WTC11 (cell line): ENCODE results near the gene SLC38A8. TPM values are rescaled to one million over a fixed set of nuclear protein-coding genes. Genes with fewer than 3 reads are reported as not detected.

ENCODE experiments used
- ATAC-seq: fragments of 200-7000 bp; cut with Tn5 transposase; 2 replicates; pipeline ENCODE4 v1.10.0; 2021; ENCODE audit warnings: mild to moderate bottlenecking, moderate library complexity
- CTCF ChIA-PET: fragments of 300-600 bp; sonication (Branson Sonifier 250); formaldehyde crosslinking; loops from one replicate; lab custom pipeline; 2021; ENCODE audit warnings: antibody characterized with exemption; lab: Charles Lee
- POLR2A ChIA-PET: fragments of 350-600 bp; sonication (Branson Sonifier 250); formaldehyde crosslinking; loops from one replicate; lab custom pipeline; 2021; ENCODE audit warnings: antibody characterized with exemption; lab: Charles Lee
- DNase-seq: peaks from one replicate; pipeline ENCODE4 v3.0.0; 2021; ENCODE audit warnings: low spot score
- H3K27ac Mint-ChIP-seq: 2 replicates; pipeline ENCODE4 v1.8.0; 2021; ENCODE audit warnings: mixed read lengths
- H3K27me3 Mint-ChIP-seq: 2 replicates; pipeline ENCODE4 v1.8.0; 2021; ENCODE audit warnings: low read depth, mild to moderate bottlenecking, moderate library complexity, mixed read lengths
- H3K36me3 Mint-ChIP-seq: 2 replicates; pipeline ENCODE4 v1.8.0; 2021; ENCODE audit warnings: mixed read lengths
- H3K4me1 Mint-ChIP-seq: 2 replicates; pipeline ENCODE4 v1.8.0; 2022; ENCODE audit warnings: mixed read lengths
- H3K4me3 Mint-ChIP-seq: 2 replicates; pipeline ENCODE4 v1.8.0; 2021; ENCODE audit warnings: mild to moderate bottlenecking, moderate library complexity, mixed read lengths
- H3K9me3 Mint-ChIP-seq: 2 replicates; pipeline ENCODE4 v1.8.0; 2021; ENCODE audit warnings: mixed read lengths
- ELF4 ChIP-seq: sonication (generic); formaldehyde crosslinking; IDR thresholded peaks from 2 replicates; pipeline ENCODE4 v1.8.1; 2022; ENCODE audit warnings: low read depth, mild to moderate bottlenecking, moderate library complexity, missing genetic modification reagents
- FOXK1 ChIP-seq: sonication (generic); formaldehyde crosslinking; IDR thresholded peaks from 2 replicates; pipeline ENCODE4 v1.8.0; 2022; ENCODE audit warnings: mild to moderate bottlenecking, moderate library complexity, missing genetic modification reagents
- GTF2I ChIP-seq: fragments of 250-450 bp; sonication (Bioruptor Pico); conservative IDR thresholded peaks from 2 replicates; pipeline ENCODE4 v1.4.0; 2021; ENCODE audit warnings: mild to moderate bottlenecking
- MXD4 ChIP-seq: fragments of 250-450 bp; sonication (Bioruptor Pico); IDR thresholded peaks from 2 replicates; pipeline ENCODE4 v1.8.0; 2021; ENCODE audit warnings: mild to moderate bottlenecking, moderate library complexity, borderline replicate concordance
- NFE2L1 ChIP-seq: sonication (generic); formaldehyde crosslinking; IDR thresholded peaks from 2 replicates; pipeline ENCODE4 v1.8.1; 2023; ENCODE audit warnings: missing genetic modification reagents
- NR1H2 ChIP-seq: sonication (generic); formaldehyde crosslinking; IDR thresholded peaks from 2 replicates; pipeline ENCODE4 v1.9.0; 2021; ENCODE audit warnings: mild to moderate bottlenecking, moderate library complexity, missing genetic modification reagents
- RELA ChIP-seq: sonication (generic); formaldehyde crosslinking; IDR thresholded peaks from 2 replicates; pipeline ENCODE4 v1.8.1; 2022; ENCODE audit warnings: missing genetic modification reagents, mild to moderate bottlenecking, borderline replicate concordance
- SMAD4 ChIP-seq: sonication (generic); formaldehyde crosslinking; IDR thresholded peaks from 2 replicates; pipeline ENCODE4 v1.8.0; 2022; ENCODE audit warnings: mild to moderate bottlenecking, missing genetic modification reagents
- TP53 ChIP-seq: sonication (generic); formaldehyde crosslinking; IDR thresholded peaks from 2 replicates; pipeline ENCODE4 v1.8.1; 2023; ENCODE audit warnings: mild to moderate bottlenecking, missing genetic modification reagents
- ZNF263 ChIP-seq: sonication (generic); formaldehyde crosslinking; IDR thresholded peaks from 2 replicates; pipeline ENCODE4 v1.8.1; 2022; ENCODE audit warnings: low read depth, mild to moderate bottlenecking, moderate library complexity, missing genetic modification reagents
- total RNA-seq: library from RNA; stranded (reverse); gene quantifications from 3 replicates; pipeline ENCODE4 v1.2.3, GENCODE V29; 2021
- TF ChIP-seq, protein P1 (sequence below): sonication (generic); formaldehyde crosslinking; IDR thresholded peaks from 2 replicates; pipeline ENCODE4 v1.8.0; 2022; ENCODE audit warnings: mild to moderate bottlenecking, missing genetic modification reagents
- TF ChIP-seq, protein P2 (sequence below): sonication (generic); formaldehyde crosslinking; IDR thresholded peaks from 2 replicates; pipeline ENCODE4 v1.8.0; 2023; ENCODE audit warnings: missing genetic modification reagents, mild to moderate bottlenecking, borderline replicate concordance
- TF ChIP-seq, protein P3 (sequence below): sonication (generic); formaldehyde crosslinking; conservative IDR thresholded peaks from 2 replicates; pipeline ENCODE4 v1.8.1; 2023; ENCODE audit warnings: mild to moderate bottlenecking, low read depth, missing genetic modification reagents, moderate library complexity
- TF ChIP-seq, protein P4 (sequence below): sonication (generic); formaldehyde crosslinking; IDR thresholded peaks from 2 replicates; pipeline ENCODE4 v1.8.1; 2022; ENCODE audit warnings: low read depth, missing genetic modification reagents, borderline replicate concordance
- TF ChIP-seq, protein P5 (sequence below): fragments of 250-450 bp; sonication (Bioruptor Pico); IDR thresholded peaks from 2 replicates; pipeline ENCODE4 v2.1.2; 2022; ENCODE audit warnings: mild to moderate bottlenecking, moderate library complexity
- TF ChIP-seq, protein P6 (sequence below): sonication (generic); formaldehyde crosslinking; IDR thresholded peaks from 2 replicates; pipeline ENCODE4 v1.8.1; 2023; ENCODE audit warnings: mild to moderate bottlenecking, missing genetic modification reagents, moderate library complexity
- TF ChIP-seq, protein P7 (sequence below): fragments of 250-450 bp; sonication (Bioruptor Pico); IDR thresholded peaks from 2 replicates; pipeline ENCODE4 v1.8.0; 2021; ENCODE audit warnings: mild to moderate bottlenecking

Gene SLC38A8
- total RNA-seq, 1 experiment from 2014 or later, result not detected

DNA sequence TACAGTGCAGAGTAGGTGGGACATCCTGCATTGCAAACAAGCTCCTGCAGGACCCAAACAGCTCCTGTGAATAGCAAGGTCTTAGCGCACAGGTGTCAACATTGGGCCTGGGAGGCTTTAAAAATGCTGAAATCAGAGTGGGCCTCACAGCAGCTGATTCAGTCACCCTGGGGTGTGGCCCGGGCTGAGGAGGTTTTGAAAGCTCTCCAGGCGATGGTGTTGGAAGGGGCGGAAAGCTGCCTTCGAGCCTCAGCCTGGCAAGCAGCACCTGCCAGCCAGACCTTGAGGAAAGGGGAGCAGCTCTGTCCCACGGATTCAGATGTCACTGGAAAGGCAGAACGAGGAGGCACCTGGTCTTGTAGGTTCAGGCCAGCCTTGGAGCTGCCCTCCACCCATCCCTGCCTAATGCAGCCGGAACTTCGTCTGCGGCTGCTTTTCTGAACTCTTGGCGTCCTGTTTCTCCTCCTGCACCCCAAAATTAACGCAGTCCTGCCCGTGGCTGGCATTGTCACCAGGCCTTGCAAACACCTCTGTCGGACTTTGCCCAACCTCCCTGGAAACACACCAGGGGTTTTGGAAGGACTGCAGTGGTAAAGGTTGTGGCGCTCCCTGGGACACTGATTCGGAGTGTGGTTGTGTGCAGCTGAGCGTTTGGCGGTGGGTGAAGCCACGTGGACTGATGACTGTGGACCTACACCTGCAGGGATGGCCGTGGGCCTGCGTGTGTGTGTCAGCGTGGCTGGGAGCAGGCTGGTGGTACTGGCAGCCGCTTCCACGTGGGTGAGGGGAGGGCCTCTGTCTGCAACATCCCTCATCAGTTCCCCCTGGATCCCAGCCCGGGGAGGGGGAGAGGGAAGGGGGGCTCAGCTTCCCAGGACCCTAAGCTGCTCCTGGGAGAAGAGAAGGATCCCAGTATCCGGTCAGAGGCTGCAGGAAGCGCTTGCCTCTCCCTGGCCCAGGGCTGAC is 71.1 kb downstream of the SLC38A8 start:
- CTCF ChIA-PET, result interaction anchor here (0.6 to 3.7 kb wide), 8 partner anchors 15 to 459 kb away, joined by 3 to 36 read pairs (median 6); partner anchors contain the start of genes OSGIN1 and SLC38A8
- H3K4me1 Mint-ChIP-seq, result peaks cover 7% of the 10 kb centered on the region
- H3K4me3 Mint-ChIP-seq, result no peak overlapping the region
- H3K27ac Mint-ChIP-seq, result no peak overlapping the region
- ATAC-seq (no peak), DNase-seq (no peak)
- TF ChIP-seq, protein P1, sequence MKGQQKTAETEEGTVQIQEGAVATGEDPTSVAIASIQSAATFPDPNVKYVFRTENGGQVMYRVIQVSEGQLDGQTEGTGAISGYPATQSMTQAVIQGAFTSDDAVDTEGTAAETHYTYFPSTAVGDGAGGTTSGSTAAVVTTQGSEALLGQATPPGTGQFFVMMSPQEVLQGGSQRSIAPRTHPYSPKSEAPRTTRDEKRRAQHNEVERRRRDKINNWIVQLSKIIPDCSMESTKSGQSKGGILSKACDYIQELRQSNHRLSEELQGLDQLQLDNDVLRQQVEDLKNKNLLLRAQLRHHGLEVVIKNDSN (CRISPR knock-in tag), result no peak
- TF ChIP-seq, protein P2, sequence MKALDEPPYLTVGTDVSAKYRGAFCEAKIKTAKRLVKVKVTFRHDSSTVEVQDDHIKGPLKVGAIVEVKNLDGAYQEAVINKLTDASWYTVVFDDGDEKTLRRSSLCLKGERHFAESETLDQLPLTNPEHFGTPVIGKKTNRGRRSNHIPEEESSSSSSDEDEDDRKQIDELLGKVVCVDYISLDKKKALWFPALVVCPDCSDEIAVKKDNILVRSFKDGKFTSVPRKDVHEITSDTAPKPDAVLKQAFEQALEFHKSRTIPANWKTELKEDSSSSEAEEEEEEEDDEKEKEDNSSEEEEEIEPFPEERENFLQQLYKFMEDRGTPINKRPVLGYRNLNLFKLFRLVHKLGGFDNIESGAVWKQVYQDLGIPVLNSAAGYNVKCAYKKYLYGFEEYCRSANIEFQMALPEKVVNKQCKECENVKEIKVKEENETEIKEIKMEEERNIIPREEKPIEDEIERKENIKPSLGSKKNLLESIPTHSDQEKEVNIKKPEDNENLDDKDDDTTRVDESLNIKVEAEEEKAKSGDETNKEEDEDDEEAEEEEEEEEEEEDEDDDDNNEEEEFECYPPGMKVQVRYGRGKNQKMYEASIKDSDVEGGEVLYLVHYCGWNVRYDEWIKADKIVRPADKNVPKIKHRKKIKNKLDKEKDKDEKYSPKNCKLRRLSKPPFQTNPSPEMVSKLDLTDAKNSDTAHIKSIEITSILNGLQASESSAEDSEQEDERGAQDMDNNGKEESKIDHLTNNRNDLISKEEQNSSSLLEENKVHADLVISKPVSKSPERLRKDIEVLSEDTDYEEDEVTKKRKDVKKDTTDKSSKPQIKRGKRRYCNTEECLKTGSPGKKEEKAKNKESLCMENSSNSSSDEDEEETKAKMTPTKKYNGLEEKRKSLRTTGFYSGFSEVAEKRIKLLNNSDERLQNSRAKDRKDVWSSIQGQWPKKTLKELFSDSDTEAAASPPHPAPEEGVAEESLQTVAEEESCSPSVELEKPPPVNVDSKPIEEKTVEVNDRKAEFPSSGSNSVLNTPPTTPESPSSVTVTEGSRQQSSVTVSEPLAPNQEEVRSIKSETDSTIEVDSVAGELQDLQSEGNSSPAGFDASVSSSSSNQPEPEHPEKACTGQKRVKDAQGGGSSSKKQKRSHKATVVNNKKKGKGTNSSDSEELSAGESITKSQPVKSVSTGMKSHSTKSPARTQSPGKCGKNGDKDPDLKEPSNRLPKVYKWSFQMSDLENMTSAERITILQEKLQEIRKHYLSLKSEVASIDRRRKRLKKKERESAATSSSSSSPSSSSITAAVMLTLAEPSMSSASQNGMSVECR (CRISPR knock-in tag), result no peak
- TF ChIP-seq RELA (CRISPR knock-in tag) (no peak), GTF2I (CRISPR knock-in tag) (no peak), FOXK1 (no peak), NFE2L1 (CRISPR knock-in tag) (no peak), ZNF263 (CRISPR knock-in tag) (no peak), ELF4 (CRISPR knock-in tag) (no peak)
- TF ChIP-seq, protein P3, sequence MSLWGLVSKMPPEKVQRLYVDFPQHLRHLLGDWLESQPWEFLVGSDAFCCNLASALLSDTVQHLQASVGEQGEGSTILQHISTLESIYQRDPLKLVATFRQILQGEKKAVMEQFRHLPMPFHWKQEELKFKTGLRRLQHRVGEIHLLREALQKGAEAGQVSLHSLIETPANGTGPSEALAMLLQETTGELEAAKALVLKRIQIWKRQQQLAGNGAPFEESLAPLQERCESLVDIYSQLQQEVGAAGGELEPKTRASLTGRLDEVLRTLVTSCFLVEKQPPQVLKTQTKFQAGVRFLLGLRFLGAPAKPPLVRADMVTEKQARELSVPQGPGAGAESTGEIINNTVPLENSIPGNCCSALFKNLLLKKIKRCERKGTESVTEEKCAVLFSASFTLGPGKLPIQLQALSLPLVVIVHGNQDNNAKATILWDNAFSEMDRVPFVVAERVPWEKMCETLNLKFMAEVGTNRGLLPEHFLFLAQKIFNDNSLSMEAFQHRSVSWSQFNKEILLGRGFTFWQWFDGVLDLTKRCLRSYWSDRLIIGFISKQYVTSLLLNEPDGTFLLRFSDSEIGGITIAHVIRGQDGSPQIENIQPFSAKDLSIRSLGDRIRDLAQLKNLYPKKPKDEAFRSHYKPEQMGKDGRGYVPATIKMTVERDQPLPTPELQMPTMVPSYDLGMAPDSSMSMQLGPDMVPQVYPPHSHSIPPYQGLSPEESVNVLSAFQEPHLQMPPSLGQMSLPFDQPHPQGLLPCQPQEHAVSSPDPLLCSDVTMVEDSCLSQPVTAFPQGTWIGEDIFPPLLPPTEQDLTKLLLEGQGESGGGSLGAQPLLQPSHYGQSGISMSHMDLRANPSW (CRISPR knock-in tag), result no peak
- H3K36me3 Mint-ChIP-seq, result no peaks in the 10 kb centered on the region
- H3K9me3 Mint-ChIP-seq, result no peaks in the 10 kb centered on the region
- H3K27me3 Mint-ChIP-seq, result peaks cover 12% of the 10 kb centered on the region
- POLR2A ChIA-PET, result no interaction called here

DNA sequence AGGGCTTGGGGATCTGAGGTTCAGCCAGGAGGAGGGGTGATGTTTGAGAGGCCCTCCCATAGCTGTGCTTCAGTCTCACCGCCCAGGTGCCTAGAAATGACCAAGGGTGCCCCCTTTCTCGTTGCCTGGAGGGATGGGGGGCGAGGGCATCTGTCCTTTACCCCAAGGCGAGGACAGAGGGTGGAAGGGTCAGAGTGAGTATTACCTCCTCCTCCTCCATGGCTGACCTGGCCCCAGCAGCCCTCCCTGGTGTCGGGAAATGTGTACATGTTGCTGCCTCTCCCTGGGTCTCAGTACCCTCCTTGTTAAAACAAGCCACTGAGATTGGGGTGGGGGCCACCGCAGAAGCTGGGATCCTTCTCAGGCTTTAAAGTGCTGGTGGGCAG is 72.2 kb downstream of the SLC38A8 start:
- H3K4me1 Mint-ChIP-seq, result peaks cover 7% of the 10 kb centered on the region
- no peaks in the 10 kb centered on the region for H3K9me3 Mint-ChIP-seq
- peaks cover 12% of the 10 kb centered on the region for H3K27me3 Mint-ChIP-seq
- H3K4me3 Mint-ChIP-seq, result 0 out of 2 replicates have a peak overlapping the region, but pooled peaks have one; percentile 56
- ChIA-PET CTCF (interaction anchor here (0.7 to 3.7 kb wide), 11 partner anchors 14 to 114 kb away, joined by 3 to 36 read pairs (median 7); partner anchors contain the start of genes OSGIN1 and SLC38A8), POLR2A (no interaction called here)
- no peak overlapping the region for H3K27ac Mint-ChIP-seq
- H3K36me3 Mint-ChIP-seq, result no peaks in the 10 kb centered on the region
- DNase-seq (no peak), ATAC-seq (no peak)
- TF ChIP-seq NR1H2 (CRISPR knock-in tag) (no peak), SMAD4 (CRISPR knock-in tag) (no peak), NFE2L1 (CRISPR knock-in tag) (no peak), GTF2I (CRISPR knock-in tag) (no peak), MXD4 (CRISPR knock-in tag) (no peak), TP53 (no peak)
- TF ChIP-seq, protein P4, sequence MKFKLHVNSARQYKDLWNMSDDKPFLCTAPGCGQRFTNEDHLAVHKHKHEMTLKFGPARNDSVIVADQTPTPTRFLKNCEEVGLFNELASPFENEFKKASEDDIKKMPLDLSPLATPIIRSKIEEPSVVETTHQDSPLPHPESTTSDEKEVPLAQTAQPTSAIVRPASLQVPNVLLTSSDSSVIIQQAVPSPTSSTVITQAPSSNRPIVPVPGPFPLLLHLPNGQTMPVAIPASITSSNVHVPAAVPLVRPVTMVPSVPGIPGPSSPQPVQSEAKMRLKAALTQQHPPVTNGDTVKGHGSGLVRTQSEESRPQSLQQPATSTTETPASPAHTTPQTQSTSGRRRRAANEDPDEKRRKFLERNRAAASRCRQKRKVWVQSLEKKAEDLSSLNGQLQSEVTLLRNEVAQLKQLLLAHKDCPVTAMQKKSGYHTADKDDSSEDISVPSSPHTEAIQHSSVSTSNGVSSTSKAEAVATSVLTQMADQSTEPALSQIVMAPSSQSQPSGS (CRISPR knock-in tag), result no peak
- TF ChIP-seq, protein P5, sequence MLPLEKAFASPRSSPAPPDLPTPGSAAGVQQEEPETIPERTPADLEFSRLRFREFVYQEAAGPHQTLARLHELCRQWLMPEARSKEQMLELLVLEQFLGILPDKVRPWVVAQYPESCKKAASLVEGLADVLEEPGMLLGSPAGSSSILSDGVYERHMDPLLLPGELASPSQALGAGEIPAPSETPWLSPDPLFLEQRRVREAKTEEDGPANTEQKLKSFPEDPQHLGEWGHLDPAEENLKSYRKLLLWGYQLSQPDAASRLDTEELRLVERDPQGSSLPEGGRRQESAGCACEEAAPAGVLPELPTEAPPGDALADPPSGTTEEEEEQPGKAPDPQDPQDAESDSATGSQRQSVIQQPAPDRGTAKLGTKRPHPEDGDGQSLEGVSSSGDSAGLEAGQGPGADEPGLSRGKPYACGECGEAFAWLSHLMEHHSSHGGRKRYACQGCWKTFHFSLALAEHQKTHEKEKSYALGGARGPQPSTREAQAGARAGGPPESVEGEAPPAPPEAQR (CRISPR knock-in tag), result no peak
- TF ChIP-seq, protein P6, sequence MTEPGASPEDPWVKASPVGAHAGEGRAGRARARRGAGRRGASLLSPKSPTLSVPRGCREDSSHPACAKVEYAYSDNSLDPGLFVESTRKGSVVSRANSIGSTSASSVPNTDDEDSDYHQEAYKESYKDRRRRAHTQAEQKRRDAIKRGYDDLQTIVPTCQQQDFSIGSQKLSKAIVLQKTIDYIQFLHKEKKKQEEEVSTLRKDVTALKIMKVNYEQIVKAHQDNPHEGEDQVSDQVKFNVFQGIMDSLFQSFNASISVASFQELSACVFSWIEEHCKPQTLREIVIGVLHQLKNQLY (CRISPR knock-in tag), result no peak
- TF ChIP-seq, protein P1 (CRISPR knock-in tag), result no peak
- TF ChIP-seq, protein P7, sequence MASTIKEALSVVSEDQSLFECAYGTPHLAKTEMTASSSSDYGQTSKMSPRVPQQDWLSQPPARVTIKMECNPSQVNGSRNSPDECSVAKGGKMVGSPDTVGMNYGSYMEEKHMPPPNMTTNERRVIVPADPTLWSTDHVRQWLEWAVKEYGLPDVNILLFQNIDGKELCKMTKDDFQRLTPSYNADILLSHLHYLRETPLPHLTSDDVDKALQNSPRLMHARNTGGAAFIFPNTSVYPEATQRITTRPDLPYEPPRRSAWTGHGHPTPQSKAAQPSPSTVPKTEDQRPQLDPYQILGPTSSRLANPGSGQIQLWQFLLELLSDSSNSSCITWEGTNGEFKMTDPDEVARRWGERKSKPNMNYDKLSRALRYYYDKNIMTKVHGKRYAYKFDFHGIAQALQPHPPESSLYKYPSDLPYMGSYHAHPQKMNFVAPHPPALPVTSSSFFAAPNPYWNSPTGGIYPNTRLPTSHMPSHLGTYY, result no peak
